Measurements from ENCODE around the gene WDR35.

DNA sequence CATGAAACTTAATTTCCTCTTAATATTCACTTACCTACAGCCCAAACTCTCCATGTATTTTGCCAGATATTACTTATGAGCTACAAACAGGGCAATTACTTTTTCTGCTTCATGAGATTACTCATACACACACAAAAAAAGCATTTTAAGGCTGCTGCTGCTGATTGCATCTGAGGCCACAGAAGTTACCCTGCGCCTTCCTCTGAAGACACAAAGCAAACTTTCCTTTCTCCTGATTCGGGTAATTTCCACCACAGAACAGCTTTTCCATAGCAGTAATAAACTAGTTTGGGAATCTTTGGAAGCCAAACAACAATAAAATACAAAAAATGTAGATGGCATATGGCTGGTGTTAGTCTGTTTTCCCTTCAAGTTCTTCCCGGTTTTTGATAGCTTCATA, 94.4 kb downstream of the WDR35 start:
- TF ChIP-seq TAF1 (IDR thresholded peaks at IDR 0.05; ENCODE audit: low read depth, low read length) (no peak), POLR2A (IDR thresholded peaks at IDR 0.05; ENCODE audit: low read depth, low read length) (no peak), SPI1 (IDR thresholded peaks at IDR 0.05; ENCODE audit: low read depth, low read length) (no peak), POLR2AphosphoS5 (IDR thresholded peaks at IDR 0.05; ENCODE audit: low read depth, low read length) (no peak), PAX5 (IDR thresholded peaks at IDR 0.05; ENCODE audit: insufficient read depth, low read length, severe bottlenecking) (no peak), POU2F2 (IDR thresholded peaks at IDR 0.05; ENCODE audit: low read depth, low read length) (no peak)
